8988T (cell line): Measurements from ENCODE around the gene PEX11G.
"Not testable (repeated sequence)": the region's sequence is repeated elsewhere in the genome, so short reads cannot be mapped to it uniquely, and the experiment has no call there.

Experiments
- DNase-seq: peaks from one replicate; pipeline ENCODE4 v3.0.0; 2011

The PEX11G gene

DNA sequence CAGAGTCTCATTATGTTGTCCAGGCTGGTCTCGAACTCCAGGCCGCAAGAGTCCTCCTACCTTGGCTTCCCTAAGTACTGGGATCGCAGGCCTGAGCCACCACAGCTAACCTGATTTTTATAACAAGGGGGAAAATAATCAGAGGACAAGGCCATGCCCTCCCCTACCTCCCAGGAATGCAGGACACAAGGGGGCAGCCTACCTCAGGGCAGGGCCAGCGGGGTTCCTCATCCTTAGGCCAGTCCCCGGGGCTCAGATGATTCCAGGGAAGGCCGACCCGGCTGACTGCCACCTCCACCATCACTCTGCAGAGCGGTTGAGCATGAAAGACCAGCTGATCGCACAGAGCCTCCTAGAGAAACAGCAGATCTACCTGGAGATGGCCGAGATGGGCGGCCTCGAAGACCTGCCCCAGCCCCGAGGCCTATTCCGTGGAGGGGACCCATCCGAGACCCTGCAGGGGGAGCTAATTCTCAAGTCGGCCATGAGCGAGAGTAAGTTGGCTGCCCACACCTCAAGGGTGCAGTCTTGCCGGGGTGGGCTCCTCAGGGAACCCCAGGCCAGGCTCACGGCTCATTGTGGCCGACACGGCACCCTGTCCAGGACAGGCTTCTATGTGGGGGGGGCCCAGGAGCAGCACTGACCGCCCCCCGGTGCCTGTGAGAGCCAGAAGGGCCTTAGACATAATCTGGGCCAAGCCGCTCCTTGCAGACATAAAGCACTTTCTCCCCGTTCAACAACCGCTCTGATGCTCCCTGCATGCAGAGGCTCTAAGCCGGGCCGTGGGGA lies 26.8 kb downstream of the PEX11G start:
- DNase-seq, result no peak

DNA sequence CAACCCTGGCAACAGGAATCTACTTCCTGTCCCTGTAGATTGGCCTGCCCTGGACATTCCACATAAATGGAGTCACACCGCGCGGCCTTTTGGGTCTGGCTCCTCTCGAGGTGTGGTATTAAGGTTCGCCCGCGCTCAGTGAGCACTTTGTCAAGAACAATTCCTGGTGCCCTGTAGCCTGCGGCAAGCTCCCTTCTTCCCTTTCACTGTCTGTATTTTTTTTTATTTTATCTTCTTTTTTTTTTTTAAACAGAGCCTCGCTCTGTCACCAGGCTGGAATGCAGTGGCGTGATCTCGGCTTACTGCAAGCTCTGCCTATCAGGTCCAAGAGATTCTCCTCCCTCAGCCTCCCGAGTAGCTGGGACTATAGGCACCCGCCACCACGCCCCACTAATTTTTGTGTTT lies 28.3 kb downstream of the PEX11G start:
- no peak for DNase-seq

DNA sequence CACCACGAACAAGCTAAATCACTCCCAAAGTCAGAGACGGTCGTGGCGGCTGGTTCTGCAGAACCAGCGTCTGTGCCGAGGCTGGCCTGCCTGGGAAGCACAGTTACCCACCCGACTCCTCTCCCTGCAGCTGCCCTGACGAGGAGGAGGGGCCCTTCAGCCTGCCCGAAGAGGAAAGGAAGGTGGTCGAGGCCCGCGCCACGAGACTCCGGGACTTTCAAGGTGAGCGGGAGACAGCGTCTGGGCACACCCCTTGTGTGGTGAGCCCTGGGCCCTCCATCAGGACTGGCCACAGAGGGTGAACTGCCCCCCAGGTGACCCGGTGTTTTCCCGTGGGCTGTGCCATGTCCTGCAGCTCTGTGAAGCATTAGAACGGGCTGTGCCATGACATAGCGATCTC lies 29.1 kb downstream of the PEX11G start:
- DNase-seq, result no peak

DNA sequence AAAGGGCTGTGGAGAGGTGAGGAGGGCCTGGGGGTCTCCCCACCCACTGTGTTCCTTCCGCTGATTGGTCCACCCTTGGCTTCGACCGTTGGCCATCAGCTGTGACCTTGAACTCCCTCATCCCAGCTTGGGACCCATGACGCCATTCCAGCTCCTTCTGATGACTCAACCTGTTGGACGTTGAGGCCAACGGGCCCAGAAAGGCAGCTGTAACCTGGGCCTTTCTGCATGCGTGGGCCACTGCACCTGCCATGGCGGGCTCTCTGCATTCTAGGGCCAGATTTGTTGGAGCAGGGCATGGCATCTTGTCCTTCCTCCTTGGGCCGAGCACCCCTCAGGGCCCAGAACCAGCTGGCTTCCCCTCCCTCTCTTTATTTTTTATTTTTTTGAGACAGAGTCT lies 30.2 kb downstream of the PEX11G start:
- no peak for DNase-seq

DNA sequence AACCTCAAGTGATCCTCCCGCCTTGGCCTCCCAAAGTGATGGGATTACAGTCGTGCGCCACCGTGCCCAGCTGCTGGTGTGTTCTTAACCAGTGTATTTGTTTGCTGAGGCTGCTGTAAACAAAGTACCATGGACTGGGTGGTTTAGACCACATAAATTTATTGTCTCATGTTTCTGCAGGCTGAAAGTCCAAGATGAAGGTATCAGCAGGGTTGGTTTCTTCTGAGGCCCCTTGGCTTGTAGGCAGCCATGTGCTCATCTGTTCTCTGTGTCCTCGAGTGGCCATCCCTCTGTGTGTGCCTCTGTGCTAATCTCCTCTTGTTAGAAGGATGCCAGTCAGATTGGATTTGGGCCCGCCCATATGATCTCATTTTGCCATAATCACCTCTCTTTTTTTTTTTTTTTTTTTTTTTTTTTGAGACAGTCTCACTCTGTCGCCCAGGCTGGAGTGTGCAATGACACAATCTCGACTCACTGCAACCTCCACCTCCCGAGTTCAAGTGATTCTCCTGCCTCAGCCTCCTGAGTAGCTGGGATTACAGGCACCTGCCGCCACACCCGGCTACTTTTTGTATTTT lies 31.8 kb downstream of the PEX11G start:
- no peak for DNase-seq

DNA sequence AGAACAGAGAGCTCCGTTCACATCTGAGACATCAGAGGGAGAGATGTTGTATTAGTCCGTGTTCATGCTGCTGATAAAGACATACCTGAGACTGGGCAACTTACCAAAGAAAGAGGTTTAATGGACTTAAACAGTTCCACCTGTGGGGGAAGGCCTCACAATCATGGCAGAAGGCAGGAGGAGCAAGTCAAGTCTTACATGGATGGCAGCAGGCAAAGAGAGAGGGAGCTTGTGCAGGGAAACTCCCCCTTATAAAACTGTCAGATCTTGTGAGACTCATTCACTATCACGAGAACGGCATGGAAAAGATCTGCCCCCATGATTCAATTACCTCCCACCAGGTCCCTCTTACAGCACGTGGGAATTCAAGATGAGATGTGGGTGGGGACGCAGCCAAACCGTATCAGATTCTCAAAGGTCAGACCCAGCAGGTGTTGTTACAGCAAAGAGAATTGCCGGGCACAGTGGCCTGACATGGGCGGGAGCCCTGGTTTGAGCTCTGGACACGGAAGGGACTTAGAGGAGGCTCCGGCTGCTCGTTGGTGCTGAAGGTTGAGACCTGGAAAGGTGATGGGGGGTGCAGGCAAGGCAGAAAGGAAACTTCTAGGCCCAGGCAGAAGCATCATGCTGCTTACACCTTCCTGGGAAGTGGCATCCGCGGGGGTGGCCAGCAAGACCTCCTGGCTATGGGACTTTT lies 33.1 kb downstream of the PEX11G start:
- DNase-seq, result no peak

DNA sequence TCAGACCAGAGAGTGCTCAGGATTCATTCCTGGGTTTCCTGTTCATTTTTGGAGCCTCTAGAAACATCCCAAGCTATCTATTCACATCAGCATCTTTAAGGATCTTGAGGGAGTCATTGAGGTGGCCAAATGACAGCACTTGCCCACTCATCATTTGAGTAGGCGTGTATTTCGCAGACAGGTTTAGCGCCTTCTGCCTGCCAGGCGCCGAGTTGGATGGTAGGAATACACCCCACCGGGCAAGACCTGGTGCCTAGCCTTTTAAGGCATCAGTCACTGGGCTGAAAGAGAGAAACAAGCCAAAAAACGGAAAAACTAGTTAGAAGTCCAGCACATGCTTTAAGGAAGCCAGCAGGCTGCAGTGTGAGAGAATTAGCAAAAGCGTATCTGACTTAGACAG lies 33.8 kb downstream of the PEX11G start:
- no peak for DNase-seq

DNA sequence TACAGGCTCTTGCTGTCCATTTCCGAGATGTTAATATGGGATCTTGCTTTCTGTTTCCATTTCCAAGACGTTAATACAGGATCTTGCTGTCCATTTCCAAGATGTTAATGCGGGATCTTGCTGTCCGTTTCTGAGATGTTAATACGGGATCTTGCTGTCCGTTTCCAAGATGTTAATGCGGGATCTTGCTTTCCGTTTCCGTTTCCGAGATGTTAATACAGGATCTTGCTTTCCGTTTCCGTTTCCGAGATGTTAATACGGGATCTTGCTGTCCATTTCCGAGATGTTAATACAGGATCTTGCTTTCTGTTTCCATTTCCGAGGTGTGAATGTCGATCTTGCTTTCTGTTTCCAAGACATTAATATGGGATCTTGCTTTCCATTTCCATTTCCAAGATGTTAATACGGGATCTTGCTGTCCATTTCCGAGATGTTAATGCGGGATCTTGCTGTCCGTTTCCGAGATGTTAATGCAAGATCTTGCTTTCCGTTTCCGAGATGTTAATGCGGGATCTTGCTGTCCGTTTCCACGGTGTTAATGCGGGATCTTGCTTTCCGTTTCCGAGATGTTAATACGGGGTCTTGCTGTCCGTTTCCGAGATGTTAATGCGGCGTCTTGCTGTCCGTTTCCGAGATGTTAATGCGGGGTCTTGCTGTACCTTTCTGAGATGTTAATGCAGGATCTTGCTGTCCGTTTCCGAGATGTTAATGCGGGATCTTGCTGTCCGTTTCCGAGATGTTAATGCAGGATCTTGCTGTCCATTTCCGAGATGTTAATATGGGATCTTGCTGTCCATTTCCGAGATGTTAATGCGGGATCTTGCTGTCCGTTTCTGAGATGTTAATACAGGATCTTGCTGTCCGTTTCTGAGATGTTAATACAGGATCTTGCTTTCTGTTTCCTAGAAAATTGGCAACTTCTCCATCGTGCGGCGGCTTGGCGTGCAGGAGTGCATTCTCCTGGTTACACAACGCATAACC lies 38.3 kb downstream of the PEX11G start:
- DNase-seq, result no peak

DNA sequence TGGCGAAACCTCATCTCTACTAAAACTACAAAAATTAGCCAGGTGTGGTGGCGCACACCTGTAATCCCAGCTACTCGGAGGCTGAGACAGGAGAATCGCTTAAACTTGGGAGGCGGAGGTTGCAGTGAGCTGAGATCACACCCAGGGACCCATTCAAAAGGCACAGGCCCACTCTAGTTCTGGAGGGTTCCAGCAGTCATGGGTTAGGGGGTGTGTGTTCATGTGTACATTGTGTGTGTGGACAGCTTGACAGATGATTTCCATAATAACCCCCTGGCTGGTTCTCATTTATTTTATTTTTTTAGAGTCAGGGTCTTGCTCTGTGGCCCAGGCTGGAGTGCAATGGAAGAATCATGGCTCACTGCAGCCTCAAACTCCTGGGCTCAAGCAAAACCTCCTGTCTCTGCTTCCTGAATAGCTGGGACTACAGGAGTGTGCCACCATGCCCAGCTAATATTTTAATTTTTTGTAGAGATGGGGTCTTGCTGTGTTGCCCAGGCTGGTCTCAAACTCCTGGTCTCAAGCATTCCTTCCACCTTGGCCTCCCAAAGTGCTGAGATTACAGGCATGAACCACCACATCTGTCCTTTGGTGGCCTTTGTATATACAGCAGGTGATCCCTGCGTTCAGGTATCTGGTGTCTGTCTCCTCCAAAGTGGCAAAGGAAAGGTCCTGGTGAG lies 39.3 kb downstream of the PEX11G start:
- not testable (repeated sequence) for DNase-seq

DNA sequence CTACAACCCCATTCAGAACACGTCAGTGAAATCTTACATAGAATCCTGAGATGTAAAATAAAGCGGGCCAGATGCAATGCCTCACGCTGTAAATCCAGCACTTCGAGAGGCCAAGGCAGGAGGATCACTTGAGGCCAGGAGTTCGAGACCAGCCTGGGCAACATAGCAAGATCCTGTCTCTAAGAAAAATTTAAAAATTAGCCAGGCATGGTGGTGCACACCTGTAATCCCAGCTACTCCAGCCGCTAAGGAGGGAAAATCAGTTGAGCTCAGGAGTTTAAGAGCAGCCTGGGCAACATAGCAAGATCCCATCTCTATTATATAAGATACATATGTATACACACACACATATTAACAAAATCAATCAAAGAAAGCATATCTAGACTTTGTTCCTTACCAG lies 41.2 kb downstream of the PEX11G start:
- DNase-seq, result no peak

DNA sequence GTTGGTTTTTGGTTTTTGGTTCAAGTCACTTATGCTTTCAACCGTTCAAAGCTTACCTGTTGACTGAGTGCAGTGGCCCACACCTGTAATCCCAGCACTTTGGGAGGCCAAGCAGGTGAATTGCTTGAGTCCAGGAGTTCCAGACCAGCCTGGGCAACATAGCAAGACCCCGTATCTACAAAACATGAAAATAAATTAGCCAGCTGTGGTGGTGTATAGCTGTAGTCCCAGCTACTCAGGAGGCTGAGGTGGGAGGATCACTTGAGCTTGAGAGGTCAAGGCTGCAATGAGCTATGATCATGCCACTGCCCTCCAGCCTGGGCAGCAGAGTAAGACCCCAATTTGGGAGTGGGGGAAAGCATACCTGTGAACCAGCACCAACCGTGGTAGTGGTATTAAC lies 43.7 kb downstream of the PEX11G start:
- DNase-seq, result no peak

DNA sequence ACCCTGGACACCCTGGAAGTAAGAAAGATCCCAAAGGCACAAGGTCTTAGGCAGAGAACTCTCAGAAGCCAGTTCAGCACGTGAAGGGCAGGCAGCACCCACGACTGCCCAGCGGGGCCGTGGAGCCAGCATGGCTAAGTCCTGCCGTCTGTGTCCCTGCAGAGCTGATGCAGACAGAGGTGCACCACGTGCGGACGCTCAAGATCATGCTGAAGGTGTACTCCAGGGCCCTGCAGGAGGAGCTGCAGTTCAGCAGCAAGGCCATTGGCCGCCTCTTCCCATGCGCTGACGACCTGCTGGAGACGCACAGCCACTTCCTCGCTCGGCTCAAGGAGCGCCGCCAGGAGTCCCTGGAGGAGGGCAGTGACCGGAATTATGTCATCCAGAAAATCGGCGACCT lies 44.8 kb downstream of the PEX11G start:
- no peak for DNase-seq

DNA sequence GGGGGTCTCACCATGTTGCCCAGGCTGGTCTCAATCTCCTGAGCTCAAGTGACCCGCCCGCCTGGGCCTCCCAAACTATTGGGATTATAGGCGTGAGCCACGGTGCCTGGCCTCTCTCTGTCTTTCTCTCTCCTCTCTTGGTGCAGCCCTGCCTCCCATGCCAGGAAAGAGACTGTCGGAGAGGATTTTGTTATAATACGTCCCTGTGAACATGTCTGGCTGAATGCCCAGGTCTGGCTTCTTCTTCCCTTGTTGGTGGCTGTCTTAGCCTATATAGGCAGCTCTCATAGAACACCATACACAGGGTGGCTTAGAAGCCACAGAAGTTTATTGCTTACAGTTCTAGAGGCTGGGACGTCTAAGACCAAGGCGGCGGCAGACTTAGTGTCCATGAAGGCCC lies 46.4 kb downstream of the PEX11G start:
- DNase-seq, result no peak

DNA sequence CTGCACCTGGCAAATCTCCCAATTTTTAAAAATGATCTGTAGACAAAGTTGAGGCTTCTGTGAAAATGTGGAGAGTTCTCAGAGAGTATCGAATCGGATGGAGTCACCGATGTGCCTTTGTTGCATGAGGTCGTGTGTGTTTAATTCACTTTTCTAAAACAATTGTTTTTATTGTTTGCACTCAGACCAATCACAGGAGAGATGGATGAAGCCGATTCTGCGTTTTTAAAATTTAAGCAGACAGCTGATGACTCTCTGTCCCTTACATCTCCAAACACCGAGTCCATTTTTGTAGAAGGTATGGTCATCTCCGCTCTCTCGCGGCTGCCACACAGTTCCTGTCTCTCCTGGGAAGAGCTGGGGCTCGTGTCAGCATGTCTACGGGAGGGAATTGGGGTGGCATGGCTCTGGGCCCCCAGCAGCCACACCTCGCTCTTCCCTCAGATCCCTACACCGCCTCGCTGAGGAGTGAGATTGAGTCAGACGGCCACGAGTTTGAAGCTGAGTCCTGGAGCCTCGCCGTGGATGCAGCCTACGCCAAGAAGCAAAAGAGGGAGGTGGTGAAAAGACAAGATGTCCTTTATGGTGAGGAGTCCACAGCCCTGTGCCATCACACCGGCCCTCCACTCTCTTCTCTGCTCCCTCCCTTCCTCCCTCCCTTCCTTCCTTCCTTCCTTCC lies 47.2 kb downstream of the PEX11G start:
- no peak for DNase-seq

DNA sequence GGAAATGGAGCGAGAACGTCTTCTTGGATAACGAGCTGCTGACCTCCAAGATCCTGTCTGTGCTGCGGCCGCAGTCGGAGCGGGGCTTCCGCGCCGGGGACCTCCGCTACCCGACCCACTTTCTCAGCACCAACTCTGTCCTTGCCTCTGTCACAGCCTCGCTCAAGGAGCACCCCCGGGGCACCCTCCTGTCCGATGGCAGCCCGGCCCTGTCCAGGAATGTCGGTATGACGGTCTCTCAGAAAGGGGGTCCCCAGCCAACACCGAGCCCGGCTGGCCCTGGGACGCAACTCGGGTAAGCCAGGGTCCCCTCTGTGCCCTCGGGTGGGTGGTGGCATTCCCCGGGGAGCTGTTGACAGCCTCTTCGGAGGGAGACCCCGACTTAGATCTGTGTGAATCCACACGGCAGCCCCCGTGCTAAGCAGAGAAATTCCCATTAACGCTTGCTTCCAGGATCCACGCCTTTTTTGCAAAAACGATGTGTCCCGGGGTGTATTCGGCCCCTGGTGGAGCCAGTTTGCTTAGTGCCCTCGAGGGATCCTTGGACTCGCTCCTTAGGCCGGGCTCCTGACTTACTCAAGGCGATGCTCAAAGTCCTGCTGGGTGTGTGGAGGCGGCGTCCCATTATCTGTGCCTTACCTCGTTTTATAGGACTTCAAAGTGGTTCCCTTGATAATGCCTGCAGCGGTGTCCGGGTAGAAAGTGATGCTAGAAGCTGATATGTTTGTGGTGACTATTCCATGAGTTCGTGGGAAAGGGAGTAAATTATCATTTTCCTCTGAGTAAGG lies 48.5 kb downstream of the PEX11G start:
- DNase-seq, result no peak

DNA sequence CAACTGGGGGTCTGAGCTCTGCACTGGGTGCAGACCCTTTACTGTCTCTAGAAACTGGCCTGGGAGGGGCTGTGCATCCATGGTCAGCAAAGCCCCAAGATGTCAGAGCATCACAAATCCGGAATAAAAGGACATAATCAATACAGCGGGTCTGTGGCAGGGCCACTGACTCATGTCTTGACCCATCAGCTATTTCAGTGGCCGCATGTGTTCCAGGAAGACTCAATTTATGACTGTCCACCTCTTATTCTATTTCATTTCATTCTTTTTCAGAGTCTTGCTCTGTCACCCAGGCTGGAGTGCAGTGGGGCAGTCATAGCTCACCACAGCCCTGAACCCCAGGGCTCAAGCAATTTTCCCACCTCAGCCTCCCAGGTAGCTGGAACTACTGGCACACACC lies 53.2 kb downstream of the PEX11G start:
- no peak for DNase-seq

DNA sequence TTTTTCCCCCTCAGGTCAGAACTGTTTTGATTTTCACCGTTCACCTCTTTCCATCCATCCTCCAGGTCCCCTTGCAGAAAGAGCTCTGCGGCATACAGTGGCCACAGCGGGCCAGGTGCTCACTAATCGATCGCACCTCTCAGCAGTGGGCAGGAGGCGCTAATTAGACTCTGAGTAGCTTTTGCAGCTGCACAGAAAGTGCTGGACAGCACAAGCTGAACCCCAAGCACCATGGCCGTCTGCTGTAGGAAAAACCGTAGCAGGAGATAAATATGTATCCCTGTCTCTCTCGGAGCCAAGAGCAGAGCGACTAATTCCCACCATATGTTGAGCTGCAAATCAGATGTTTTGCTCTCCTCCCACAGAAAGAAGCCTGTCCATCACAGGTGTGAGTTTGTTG lies 54.4 kb downstream of the PEX11G start:
- no peak for DNase-seq

DNA sequence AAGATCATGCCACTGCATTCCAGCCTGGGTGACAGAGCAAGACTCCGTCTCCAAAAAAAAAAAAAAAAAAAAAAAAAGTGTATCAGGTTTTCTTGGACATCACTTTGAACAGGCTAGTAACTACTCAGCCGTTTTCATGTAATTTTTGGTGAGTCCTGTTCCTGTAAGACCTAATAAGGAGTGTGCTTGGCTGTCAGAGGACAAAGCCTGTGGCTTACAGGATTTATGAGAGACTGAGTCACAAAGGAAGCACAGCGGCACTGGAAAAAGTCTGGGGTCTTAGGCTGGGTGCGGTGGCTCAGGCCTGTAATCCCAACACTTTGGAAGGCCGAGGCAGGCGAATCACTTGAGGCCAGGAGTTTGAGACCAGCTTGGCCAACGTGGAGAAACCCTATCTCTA lies 55.4 kb downstream of the PEX11G start:
- not testable (repeated sequence) for DNase-seq

DNA sequence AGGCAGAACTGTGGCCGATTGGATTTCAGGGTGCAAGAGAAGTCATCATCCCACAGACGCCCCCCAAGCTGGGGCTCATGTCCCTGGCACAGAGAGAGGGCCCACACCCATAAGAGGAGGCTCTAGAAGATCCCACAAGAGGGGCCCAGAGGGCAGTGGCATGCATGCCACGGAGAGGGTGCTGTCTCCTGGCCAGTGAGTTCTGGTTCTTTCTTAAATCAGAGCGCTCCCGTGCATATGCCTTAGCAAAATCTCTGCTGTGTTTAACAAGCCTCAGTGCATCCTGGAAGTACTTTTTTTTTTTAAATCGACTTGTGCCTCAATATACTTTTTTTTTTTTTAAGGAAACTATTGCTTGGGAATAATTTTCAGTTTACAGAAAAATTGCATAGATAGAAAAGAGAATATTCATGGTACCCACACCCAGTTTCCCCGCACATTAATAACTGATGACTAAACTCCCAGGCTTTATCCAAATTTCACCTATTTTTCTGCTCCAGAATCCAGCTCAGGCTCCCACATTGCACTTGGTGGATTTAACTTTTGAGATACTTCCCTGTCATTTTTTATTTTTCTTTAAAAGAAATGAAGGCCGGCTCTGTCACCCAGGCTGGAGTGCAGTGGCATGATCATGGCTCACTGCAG lies 59.1 kb downstream of the PEX11G start:
- no peak for DNase-seq

DNA sequence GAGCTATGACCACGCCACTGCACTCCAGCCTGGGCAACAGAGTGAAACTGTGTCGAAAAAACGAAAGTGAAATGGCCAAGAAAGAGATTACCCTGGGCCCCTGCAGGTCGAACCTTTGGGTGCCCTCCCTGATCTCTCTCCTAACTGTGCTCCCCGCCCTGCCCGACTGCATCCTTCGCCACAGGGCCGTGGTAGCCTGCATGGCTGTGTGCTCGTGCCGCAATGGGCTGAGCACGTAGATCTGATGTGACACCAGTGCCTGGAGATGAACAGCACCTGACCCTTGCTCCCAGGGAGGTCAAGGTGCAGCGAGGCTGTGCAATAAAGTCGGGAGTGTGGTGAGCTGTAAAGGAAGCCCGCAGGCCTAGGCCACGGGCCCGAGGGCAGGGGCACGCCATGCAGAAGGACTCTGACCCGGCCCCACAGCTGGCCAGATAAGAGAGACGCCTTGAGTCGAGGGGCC lies 60.2 kb downstream of the PEX11G start:
- DNase-seq, result no peak
